K562 (cell line): Measurements from ENCODE around the gene RFLNA. TPM values are rescaled to one million over a fixed set of nuclear protein-coding genes. Genes with fewer than 3 reads are reported as not detected.

Experiments used
- ATAC-seq: fragments of 200-7000 bp; cut with Tn5 transposase; 3 replicates; pipeline ENCODE4 v1.9.1; 2020; ENCODE audit warnings: moderate library complexity
- BruUV-seq: library from RNA; stranded (reverse); fragments of 400-500 nt; replicated peaks from 2 replicates; lab custom pipeline; 2021; lab: Mats Ljungman, UMichigan
- CTCF ChIA-PET: fragments of 300-600 bp; formaldehyde crosslinking; extraction: SDS; loops from one replicate; lab custom pipeline; 2021; ENCODE audit warnings: low intra/inter-chr PET ratio; lab: Yijun Ruan, JAX
- POLR2A ChIA-PET: fragments of 300-600, 350-650 bp; sonication (Branson Sonifier 250); formaldehyde crosslinking; extraction: SDS; loops from one replicate; lab custom pipeline; 2021; ENCODE audit warnings: antibody characterized with exemption, inconsistent platforms; lab: Yijun Ruan, JAX
- DNase-seq, 4 experiments: peaks; one replicate each; pipeline versions ENCODE4 v3.0.0 to v3.0.0-alpha.2; 2011 to 2018; ENCODE audit warnings: low spot score in 3 of 4, mixed read lengths in 3 of 4; ENCODE audit errors: extremely low read depth in 1 of 4
- FAIRE-seq: peaks from 2 replicates; lab custom pipeline; 2011; peaks lifted over from hg19 to GRCh38; lab: Jason Lieb, UNC
- H2AFZ ChIP-seq: 2 replicates; pipeline ENCODE4 v1.6.0; 2011; ENCODE audit warnings: low read depth, low read length, control low read depth, inconsistent platforms
- H3K27ac ChIP-seq: fragments of 200-600 bp; 3 replicates; pipeline ENCODE4 v1.8.0; 2011; ENCODE audit warnings: low read depth, mild to moderate bottlenecking, control low read depth, inconsistent platforms, low read length, moderate library complexity, mixed read lengths; ENCODE audit errors: extremely low read depth
- H3K27me3 ChIP-seq, 2 experiments: fragments of 300-600 bp in 1 of 2; 2 replicates in 1 of 2; 3 replicates in 1 of 2; pipeline versions ENCODE4 v1.6.0 to v1.8.0; 2011; ENCODE audit warnings: inconsistent platforms in 2 of 2, low read length in 2 of 2, mild to moderate bottlenecking in 1 of 2, mixed read lengths in 1 of 2, moderate library complexity in 1 of 2; ENCODE audit not compliant: control insufficient read depth in 2 of 2, insufficient read depth in 2 of 2
- H3K36me3 ChIP-seq: fragments of 300-600 bp; 3 replicates; pipeline ENCODE4 v1.8.0; 2011; ENCODE audit warnings: mild to moderate bottlenecking, low read length, inconsistent platforms; ENCODE audit not compliant: control insufficient read depth, insufficient read depth
- H3K4me1 ChIP-seq, 2 experiments: fragments of 200-600 bp in 1 of 2; replicated peaks in 1 of 2; 2 replicates in 1 of 2; 3 replicates in 1 of 2; pipeline versions ENCODE4 v1.5.1 to v1.8.0; 2011; ENCODE audit warnings: inconsistent platforms in 2 of 2, low read length in 2 of 2, mild to moderate bottlenecking in 1 of 2, mixed read lengths in 1 of 2, moderate library complexity in 1 of 2; ENCODE audit not compliant: control insufficient read depth in 2 of 2, insufficient read depth in 2 of 2
- H3K4me2 ChIP-seq: 2 replicates; pipeline ENCODE4 v1.6.1; 2011; ENCODE audit warnings: low read length, control low read depth, inconsistent platforms, mixed read lengths; ENCODE audit not compliant: insufficient read depth
- H3K4me3 ChIP-seq: fragments of 200-600 bp; sonication (generic), shearing (Covaris generic); 2 replicates; pipeline ENCODE4 v1.5.1; 2016; ENCODE audit warnings: control low read depth, inconsistent platforms
- H3K79me2 ChIP-seq: fragments of 200-600 bp; 3 replicates; pipeline ENCODE4 v1.8.0; 2011; ENCODE audit warnings: low read length, inconsistent platforms; ENCODE audit not compliant: control insufficient read depth, insufficient read depth
- H3K9ac ChIP-seq, 2 experiments: 2 replicates each; pipeline versions ENCODE4 v1.6.0 to v1.6.1; 2011; ENCODE audit warnings: low read depth in 2 of 2, low read length in 2 of 2, control low read depth in 1 of 2, inconsistent platforms in 1 of 2, mild to moderate bottlenecking in 1 of 2, mixed read lengths in 1 of 2; ENCODE audit not compliant: insufficient read depth in 1 of 2
- H3K9me1 ChIP-seq: one replicate; pipeline ENCODE4 v1.6.0; 2011; ENCODE audit warnings: inconsistent platforms, mild to moderate bottlenecking, low read length, moderate library complexity; ENCODE audit not compliant: control insufficient read depth, insufficient read depth
- H3K9me3 ChIP-seq: replicated peaks from 2 replicates; pipeline ENCODE4 v1.5.1; 2011; ENCODE audit warnings: low read depth, low read length, inconsistent platforms; ENCODE audit not compliant: control insufficient read depth, insufficient read depth
- H4K20me1 ChIP-seq: replicated peaks from 2 replicates; pipeline ENCODE4 v1.6.1; 2011; ENCODE audit warnings: low read length, inconsistent platforms, mixed read lengths; ENCODE audit not compliant: control insufficient read depth, insufficient read depth
- EZH2 ChIP-seq: IDR thresholded peaks from 2 replicates; pipeline ENCODE4 v1.6.1; 2012; ENCODE audit warnings: low read depth, mild to moderate bottlenecking, inconsistent platforms, low read length, borderline replicate concordance
- HNRNPLL ChIP-seq: fragments of 200-400 bp; formaldehyde crosslinking; IDR thresholded peaks from 2 replicates; pipeline ENCODE4 v1.6.1; 2017; ENCODE audit warnings: low read length, low read depth, mild to moderate bottlenecking; ENCODE audit not compliant: poor library complexity, severe bottlenecking
- PTRF ChIP-seq: fragments of 450-650 bp; IDR thresholded peaks from 2 replicates; pipeline ENCODE4 v1.6.1; 2016; ENCODE audit warnings: mild to moderate bottlenecking, missing genetic modification characterization, missing compliant biosample characterization
- WGBS: fragments of 100-300 bp; shearing (Covaris generic); methylation state at CpG from one replicate; pipeline ENCODE4 v1.1.6; 2016; ENCODE audit warnings: low coverage, mixed read lengths; ENCODE audit not compliant: insufficient coverage; ENCODE audit errors: missing lambda C conversion rate; 5-methylcytosine and 5-hydroxymethylcytosine counted together
- in situ Hi-C: fragments of 300-500 bp; cut with MboI; formaldehyde crosslinking; loops from 4 replicates; pipeline ENCODE4 v1.15.0; 2018; ENCODE audit warnings: inconsistent platforms, mixed read lengths
- intact Hi-C: fragments of 100-400 bp; cut with micrococcal nuclease; formaldehyde crosslinking; loops from 2 replicates; pipeline ENCODE4 v1.14.2; 2022
- polyA plus RNA-seq, 8 experiments: library from polyadenylated mRNA; depleted of rRNA in 4 of 8; stranded (reverse) in 5 of 8; unstranded in 3 of 8; fragments of >200 nt; fragmentation: Nextera tagmentation in 2 of 8; fragmentation: Illumina TruSeq in 1 of 8; extraction: Ambion mirVana in 2 of 8; extraction: Trizol in 1 of 8; gene quantifications; 2 replicates each; pipeline versions ENCODE4 v1.2.1 to v1.2.3, GENCODE V29; 2011 to 2014; ENCODE audit warnings: inconsistent platforms in 1 of 8, missing spikeins in 1 of 8
- total RNA-seq, 7 experiments: library from RNA; depleted of rRNA in 6 of 7; stranded (reverse); fragments of >200 nt in 6 of 7; fragmentation: Illumina TruSeq in 2 of 7; extraction: Trizol in 2 of 7; gene quantifications; 2 replicates each; pipeline versions ENCODE4 v1.2.1 to v1.2.3, GENCODE V29; 2011 to 2021; ENCODE audit warnings: low replicate concordance in 1 of 7

The RFLNA gene
- total and polyA plus RNA-seq, 9 of the 15 experiments (the other 6 are each of a cell fraction or from before 2014, with no cell fraction given) = not detected

GRCh38 chr12:124317400-124317799 lies 22.5 kb downstream of the RFLNA start:
- H4K20me1 ChIP-seq = 0 out of 2 replicates have a peak, but pooled peaks cover 10% of the 10 kb centered on the region
- DNase-seq (no peak), FAIRE-seq (no peak), ATAC-seq (no peak)
- no TSS peak for BruUV-seq
- H3K9ac ChIP-seq = no peak overlapping the region
- H3K4me1 ChIP-seq = peaks cover 0 to 7% of the 10 kb centered on the region in 2 experiments; a peak in 2 of 5 replicates
- peaks cover 51 to 72% of the 10 kb centered on the region in 2 experiments for H3K27me3 ChIP-seq
- H3K9me1 ChIP-seq = peaks cover 3% of the 10 kb centered on the region
- 2% methylated on average over 12 of the region's 12 CpGs for WGBS
- no peaks in the 10 kb centered on the region for H3K9me3 ChIP-seq
- no peak overlapping the region for H3K4me2 ChIP-seq
- ChIA-PET POLR2A (interaction anchor here (0.5 kb wide), 1 partner anchor 62 kb away, joined by 3 read pairs; no protein-coding TSS in a partner anchor), CTCF (no interaction called here)
- H3K79me2 ChIP-seq = no peaks in the 10 kb centered on the region
- H3K36me3 ChIP-seq = no peaks in the 10 kb centered on the region
- in situ Hi-C loops = loop anchor here (5.0 kb wide), 1 partner anchor 275 kb away; no protein-coding TSS in a partner anchor
- no peak overlapping the region for H3K27ac ChIP-seq
- no peak overlapping the region for H3K4me3 ChIP-seq
- intact Hi-C loops = loop anchor here (10.0 kb wide), 1 partner anchor 457 kb away; no protein-coding TSS in a partner anchor
- TF ChIP-seq HNRNPLL (no peak), EZH2 (0 out of 2 replicates have a peak, but pooled peaks have one; percentile 1), PTRF (tag) (no peak)
- no peak overlapping the region for H2AFZ ChIP-seq
